Parathyroid adenoma (tissue), 2 donors: ENCODE data around the gene ST6GALNAC5.

Experiments used
- H2AFZ ChIP-seq: fragments of 300-600 bp; sonication (generic); one replicate; pipeline ENCODE4 v1.7.0; 2017; ENCODE audit warnings: antibody characterized with exemption, mild to moderate bottlenecking
- H3K27ac ChIP-seq: fragments of 300-600 bp; sonication (generic); one replicate; pipeline ENCODE4 v1.7.0; 2017
- H3K27me3 ChIP-seq: fragments of 300-600 bp; sonication (generic); one replicate; pipeline ENCODE4 v1.7.0; 2017; ENCODE audit warnings: low read length; ENCODE audit not compliant: control insufficient read depth, insufficient read depth
- H3K36me3 ChIP-seq: fragments of 300-600 bp; sonication (generic); one replicate; pipeline ENCODE4 v1.7.0; 2017; ENCODE audit warnings: low read length; ENCODE audit not compliant: control insufficient read depth, insufficient read depth
- H3K4me1 ChIP-seq: fragments of 300-600 bp; sonication (generic); one replicate; pipeline ENCODE4 v1.7.0; 2017; ENCODE audit warnings: control low read depth
- H3K4me2 ChIP-seq: fragments of 300-600 bp; sonication (generic); one replicate; pipeline ENCODE4 v1.7.0; 2017; ENCODE audit warnings: low read length
- H3K4me3 ChIP-seq: fragments of 300-600 bp; sonication (generic); one replicate; pipeline ENCODE4 v1.7.0; 2017; ENCODE audit warnings: low read depth, low read length
- H3K79me2 ChIP-seq: fragments of 300-600 bp; sonication (generic); one replicate; pipeline ENCODE4 v1.7.0; 2017; ENCODE audit warnings: control low read depth
- H3K9ac ChIP-seq: fragments of 300-600 bp; sonication (generic); one replicate; pipeline ENCODE4 v1.7.0; 2017; ENCODE audit warnings: mild to moderate bottlenecking
- H3K9me3 ChIP-seq: fragments of 300-600 bp; sonication (generic); one replicate; pipeline ENCODE4 v1.7.0; 2017; ENCODE audit warnings: low read length; ENCODE audit not compliant: control insufficient read depth
- TF ChIP-seq, protein P1 (sequence below): fragments of 300-600 bp; sonication (generic); IDR thresholded peaks from one replicate; pipeline ENCODE4 v1.7.0; 2017; ENCODE audit warnings: antibody characterized with exemption, mild to moderate bottlenecking
- donor health status: primary hyperparathyroidism.

The ST6GALNAC5 gene

GRCh38 chr1:76939050-76939816, 72.0 kb downstream of the ST6GALNAC5 start:
- no peaks in the 10 kb centered on the region for H3K36me3 ChIP-seq
- H2AFZ ChIP-seq = no peak overlapping the region
- H3K4me2 ChIP-seq = no peak overlapping the region
- no peak overlapping the region for H3K27ac ChIP-seq
- TF ChIP-seq, protein P1, sequence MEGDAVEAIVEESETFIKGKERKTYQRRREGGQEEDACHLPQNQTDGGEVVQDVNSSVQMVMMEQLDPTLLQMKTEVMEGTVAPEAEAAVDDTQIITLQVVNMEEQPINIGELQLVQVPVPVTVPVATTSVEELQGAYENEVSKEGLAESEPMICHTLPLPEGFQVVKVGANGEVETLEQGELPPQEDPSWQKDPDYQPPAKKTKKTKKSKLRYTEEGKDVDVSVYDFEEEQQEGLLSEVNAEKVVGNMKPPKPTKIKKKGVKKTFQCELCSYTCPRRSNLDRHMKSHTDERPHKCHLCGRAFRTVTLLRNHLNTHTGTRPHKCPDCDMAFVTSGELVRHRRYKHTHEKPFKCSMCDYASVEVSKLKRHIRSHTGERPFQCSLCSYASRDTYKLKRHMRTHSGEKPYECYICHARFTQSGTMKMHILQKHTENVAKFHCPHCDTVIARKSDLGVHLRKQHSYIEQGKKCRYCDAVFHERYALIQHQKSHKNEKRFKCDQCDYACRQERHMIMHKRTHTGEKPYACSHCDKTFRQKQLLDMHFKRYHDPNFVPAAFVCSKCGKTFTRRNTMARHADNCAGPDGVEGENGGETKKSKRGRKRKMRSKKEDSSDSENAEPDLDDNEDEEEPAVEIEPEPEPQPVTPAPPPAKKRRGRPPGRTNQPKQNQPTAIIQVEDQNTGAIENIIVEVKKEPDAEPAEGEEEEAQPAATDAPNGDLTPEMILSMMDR = no peak
- H3K27me3 ChIP-seq = no peaks in the 10 kb centered on the region
- no peaks in the 10 kb centered on the region for H3K4me1 ChIP-seq
- no peak overlapping the region for H3K9ac ChIP-seq
- no peaks in the 10 kb centered on the region for H3K9me3 ChIP-seq
- no peak overlapping the region for H3K4me3 ChIP-seq
- H3K79me2 ChIP-seq = no peaks in the 10 kb centered on the region

DNA sequence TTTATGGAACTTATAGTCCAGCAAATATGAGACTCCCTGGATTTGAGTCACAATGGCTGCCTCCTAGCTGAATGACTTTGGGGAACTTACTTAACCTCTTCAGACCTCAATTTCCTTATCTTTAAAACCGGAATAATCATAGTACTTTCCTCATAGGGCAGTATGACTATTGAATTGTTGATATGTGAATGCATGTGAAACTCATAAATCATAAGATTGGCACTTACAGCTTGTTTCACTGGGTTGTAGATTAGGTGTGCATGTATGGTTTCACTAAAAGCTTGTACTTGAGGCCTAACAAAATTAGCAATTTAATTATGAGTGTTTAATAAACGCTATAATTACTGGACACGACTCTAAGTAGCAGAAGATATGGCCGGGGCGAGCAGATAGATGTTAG, 72.5 kb downstream of the ST6GALNAC5 start:
- no peak overlapping the region for H3K9ac ChIP-seq
- no peaks in the 10 kb centered on the region for H3K36me3 ChIP-seq
- no peak overlapping the region for H3K4me3 ChIP-seq
- H3K79me2 ChIP-seq = no peaks in the 10 kb centered on the region
- no peaks in the 10 kb centered on the region for H3K4me1 ChIP-seq
- no peaks in the 10 kb centered on the region for H3K27me3 ChIP-seq
- H3K9me3 ChIP-seq = no peaks in the 10 kb centered on the region
- H3K27ac ChIP-seq = no peak overlapping the region
- no peak overlapping the region for H2AFZ ChIP-seq
- TF ChIP-seq, protein P1 = no peak
- H3K4me2 ChIP-seq = no peak overlapping the region

- no peak overlapping the region for H3K27ac ChIP-seq
- TF ChIP-seq, protein P1 = no peak
Measured at GRCh38 chr1:76940571-76941335, 73.5 kb downstream of the ST6GALNAC5 start.

GRCh38 chr1:76942549-76942948, 75.3 kb downstream of the ST6GALNAC5 start:
- no peak overlapping the region for H2AFZ ChIP-seq
- no peaks in the 10 kb centered on the region for H3K36me3 ChIP-seq
- no peaks in the 10 kb centered on the region for H3K27me3 ChIP-seq
- H3K9me3 ChIP-seq = no peaks in the 10 kb centered on the region
- H3K4me3 ChIP-seq = no peak overlapping the region
- H3K4me1 ChIP-seq = no peaks in the 10 kb centered on the region
- TF ChIP-seq, protein P1 = no peak
- H3K9ac ChIP-seq = no peak overlapping the region
- H3K27ac ChIP-seq = no peak overlapping the region
- no peaks in the 10 kb centered on the region for H3K79me2 ChIP-seq
- H3K4me2 ChIP-seq = no peak overlapping the region

More at GRCh38 chr1:76940571-76941335, 73.5 kb downstream of the ST6GALNAC5 start:
- Histone ChIP-seq H3K79me2 (no peaks in the 10 kb centered on the region), H3K4me2 (no peak overlapping the region), H3K9ac (no peak overlapping the region), H3K9me3 (no peaks in the 10 kb centered on the region), H3K4me1 (no peaks in the 10 kb centered on the region), H3K36me3 (no peaks in the 10 kb centered on the region), H3K4me3 (no peak overlapping the region), H3K27me3 (no peaks in the 10 kb centered on the region), H2AFZ (no peak overlapping the region)
